Measurements from ENCODE around the gene SLIT1. TPM values are rescaled to one million over a fixed set of nuclear protein-coding genes. Genes with fewer than 3 reads are reported as not detected.

Gene SLIT1
- polyA plus RNA-seq, 1 donor from 2014 or later, result 9.5 TPM

- Histone ChIP-seq H3K9me3 (ENCODE audit: low read length) (no peaks in the 10 kb centered on the region), H3K27ac (ENCODE audit: low read length) (no peak overlapping the region), H3K4me2 (ENCODE audit: low read length) (no peak overlapping the region), H2AFZ (ENCODE audit: low read depth, low read length) (no peak overlapping the region), H3K79me2 (replicated peaks; ENCODE audit: insufficient read depth, low read length) (no peaks in the 10 kb centered on the region), H3K9me2 (ENCODE audit: insufficient read depth, low read length) (no peaks in the 10 kb centered on the region), H4K20me1 (ENCODE audit: insufficient read depth) (no peaks in the 10 kb centered on the region), H3K9ac (ENCODE audit: low read length) (no peak overlapping the region), H3K36me3 (ENCODE audit: insufficient read depth, low read length) (no peaks in the 10 kb centered on the region), H3F3A (ENCODE audit: insufficient read depth, low read length, poor library complexity, severe bottlenecking) (no peaks in the 10 kb centered on the region), H3K4me3 (ENCODE audit: low read length) (no peak overlapping the region), H3K27me3 (ENCODE audit: insufficient read depth, low read depth, low read length) (no peaks in the 10 kb centered on the region)
- TF ChIP-seq SMC3 (conservative IDR thresholded peaks at IDR 0.05; ENCODE audit: poor library complexity) (no peak), POLR2AphosphoS5 (IDR thresholded peaks at IDR 0.05) (no peak), CTCF (IDR thresholded peaks at IDR 0.05; ENCODE audit: poor library complexity, severe bottlenecking) (no peak)
Observed at GRCh38 chr10:97140049-97140846, 45.5 kb downstream of the SLIT1 start.

- TF ChIP-seq SMC3 (conservative IDR thresholded peaks at IDR 0.05; ENCODE audit: poor library complexity) (no peak), POLR2AphosphoS5 (IDR thresholded peaks at IDR 0.05) (no peak), TAF1 (IDR thresholded peaks at IDR 0.05; ENCODE audit: low read depth) (no peak), CTCF (IDR thresholded peaks at IDR 0.05; ENCODE audit: poor library complexity, severe bottlenecking) (no peak), REST (IDR thresholded peaks at IDR 0.05; ENCODE audit: borderline replicate concordance) (no peak), EZH2 (IDR thresholded peaks at IDR 0.05; ENCODE audit: borderline replicate concordance, insufficient read depth, low read length, poor library complexity, severe bottlenecking) (no peak), EP300 (conservative IDR thresholded peaks at IDR 0.05; ENCODE audit: poor library complexity, severe bottlenecking) (no peak), MXI1 (conservative IDR thresholded peaks at IDR 0.05; ENCODE audit: poor library complexity, severe bottlenecking) (no peak)
- Histone ChIP-seq H3K36me3 (ENCODE audit: insufficient read depth, low read length) (no peaks in the 10 kb centered on the region), H4K20me1 (ENCODE audit: insufficient read depth) (no peaks in the 10 kb centered on the region), H3K79me2 (replicated peaks; ENCODE audit: insufficient read depth, low read length) (no peaks in the 10 kb centered on the region), H3K9me3 (ENCODE audit: low read length) (no peaks in the 10 kb centered on the region), H3K9me2 (ENCODE audit: insufficient read depth, low read length) (no peaks in the 10 kb centered on the region), H3K4me3 (ENCODE audit: low read length) (no peak overlapping the region), H3K27ac (ENCODE audit: low read length) (no peak overlapping the region), H3F3A (ENCODE audit: insufficient read depth, low read length, poor library complexity, severe bottlenecking) (no peaks in the 10 kb centered on the region), H2AFZ (ENCODE audit: low read depth, low read length) (no peak overlapping the region), H3K27me3 (ENCODE audit: insufficient read depth, low read depth, low read length) (no peaks in the 10 kb centered on the region), H3K9ac (ENCODE audit: low read length) (no peak overlapping the region), H3K4me2 (ENCODE audit: low read length) (no peak overlapping the region)
Observed at GRCh38 chr10:97139651-97140048, 46.1 kb downstream of the SLIT1 start.

All from neural cell (in vitro differentiated cells).